ENCODE data around the gene C1QTNF7.

Gene C1QTNF7

GRCh38 chr4:15412461-15412860 lies 15.4 kb upstream of the C1QTNF7 start:
- Histone ChIP-seq H3K9me3 (ENCODE audit: insufficient read depth, low read length, severe bottlenecking) (no peaks in the 10 kb centered on the region), H3K9ac (ENCODE audit: low read depth, low read length) (no peak overlapping the region), H3K27ac (ENCODE audit: low read length) (peak overlapping the region; percentile 30), H3K4me2 (ENCODE audit: insufficient read depth, low read length) (no peak overlapping the region), H3K36me3 (ENCODE audit: insufficient read depth, low read length) (no peaks in the 10 kb centered on the region), H3K4me1 (ENCODE audit: insufficient read depth, low read length) (peaks cover 38% of the 10 kb centered on the region), H2AFZ (ENCODE audit: low read depth, low read length) (peak overlapping the region; percentile 47; the same call in 1 of the 2 replicates), H3K27me3 (ENCODE audit: insufficient read depth, low read length, poor library complexity) (no peaks in the 10 kb centered on the region), H4K20me1 (ENCODE audit: insufficient read depth, low read length) (no peaks in the 10 kb centered on the region), H3K4me3 (ENCODE audit: low read depth in 1 of 2, low read length in 2 of 2) (no peak overlapping the region), H3K79me2 (ENCODE audit: insufficient read depth, low read length) (no peaks in the 10 kb centered on the region)
- DNase-seq (peak; percentile 37), ATAC-seq (ENCODE audit: insufficient read depth, low read depth) (peak; percentile 31)
- TF ChIP-seq EZH2 (IDR thresholded peaks at IDR 0.05; ENCODE audit: borderline replicate concordance, low read depth, low read length, severe bottlenecking) (no peak), CTCF (IDR thresholded peaks at IDR 0.05; ENCODE audit: borderline replicate concordance, extremely low read depth, low read length, poor library complexity, severe bottlenecking) (no peak)

- Histone ChIP-seq H3K4me2 (ENCODE audit: insufficient read depth, low read length) (no peak overlapping the region), H3K36me3 (ENCODE audit: insufficient read depth, low read length) (no peaks in the 10 kb centered on the region), H3K9me3 (ENCODE audit: insufficient read depth, low read length, severe bottlenecking) (no peaks in the 10 kb centered on the region), H3K4me1 (ENCODE audit: insufficient read depth, low read length) (peaks cover 38% of the 10 kb centered on the region), H3K27me3 (ENCODE audit: insufficient read depth, low read length, poor library complexity) (no peaks in the 10 kb centered on the region), H3K9ac (ENCODE audit: low read depth, low read length) (no peak overlapping the region), H2AFZ (ENCODE audit: low read depth, low read length) (peak overlapping the region; percentile 47; the same call in 1 of the 2 replicates), H4K20me1 (ENCODE audit: insufficient read depth, low read length) (no peaks in the 10 kb centered on the region), H3K4me3 (ENCODE audit: low read depth in 1 of 2, low read length in 2 of 2) (no peak overlapping the region), H3K27ac (ENCODE audit: low read length) (peak overlapping the region; percentile 10), H3K79me2 (ENCODE audit: insufficient read depth, low read length) (no peaks in the 10 kb centered on the region)
- TF ChIP-seq EZH2 (IDR thresholded peaks at IDR 0.05; ENCODE audit: borderline replicate concordance, low read depth, low read length, severe bottlenecking): no peak
- no peak for TF ChIP-seq CTCF (IDR thresholded peaks at IDR 0.05; ENCODE audit: borderline replicate concordance, extremely low read depth, low read length, poor library complexity, severe bottlenecking)
- ATAC-seq (ENCODE audit: insufficient read depth, low read depth) (peak; percentile 7; the same call in 2 of the 3 replicates), DNase-seq (peak; percentile 17)
Measured at GRCh38 chr4:15413010-15413622, 14.7 kb upstream of the C1QTNF7 start.

- Histone ChIP-seq H3K27ac (ENCODE audit: low read length) (no peak overlapping the region), H3K27me3 (ENCODE audit: insufficient read depth, low read length, poor library complexity) (no peaks in the 10 kb centered on the region), H3K9me3 (ENCODE audit: insufficient read depth, low read length, severe bottlenecking) (no peaks in the 10 kb centered on the region), H3K4me1 (ENCODE audit: insufficient read depth, low read length) (peaks cover 38% of the 10 kb centered on the region), H3K4me2 (ENCODE audit: insufficient read depth, low read length) (no peak overlapping the region), H4K20me1 (ENCODE audit: insufficient read depth, low read length) (no peaks in the 10 kb centered on the region), H3K79me2 (ENCODE audit: insufficient read depth, low read length) (no peaks in the 10 kb centered on the region), H2AFZ (ENCODE audit: low read depth, low read length) (no peak overlapping the region), H3K4me3 (ENCODE audit: low read depth in 1 of 2, low read length in 2 of 2) (no peak overlapping the region), H3K9ac (ENCODE audit: low read depth, low read length) (no peak overlapping the region), H3K36me3 (ENCODE audit: insufficient read depth, low read length) (no peaks in the 10 kb centered on the region)
- TF ChIP-seq EZH2 (IDR thresholded peaks at IDR 0.05; ENCODE audit: borderline replicate concordance, low read depth, low read length, severe bottlenecking): no peak
- no peak for TF ChIP-seq CTCF (IDR thresholded peaks at IDR 0.05; ENCODE audit: borderline replicate concordance, extremely low read depth, low read length, poor library complexity, severe bottlenecking)
- DNase-seq: no peak
- ATAC-seq (ENCODE audit: insufficient read depth, low read depth): no peak
Measured at GRCh38 chr4:15413623-15414019, 14.2 kb upstream of the C1QTNF7 start.

Measured in DND-41 (cell line).